HG03280 (cell line): ENCODE results near the gene NAV2.
"Not testable (repeated sequence)": the region's sequence is repeated elsewhere in the genome, so short reads cannot be mapped to it uniquely, and the experiment has no call there.

Source experiments
- ATAC-seq: cut with Tn5 transposase; IDR thresholded peaks from one replicate; pipeline ENCODE4 v1.9.1; 2021; ENCODE audit warnings: mild to moderate bottlenecking, moderate library complexity; ENCODE audit not compliant: unreplicated experiment

NAV2 gene

DNA sequence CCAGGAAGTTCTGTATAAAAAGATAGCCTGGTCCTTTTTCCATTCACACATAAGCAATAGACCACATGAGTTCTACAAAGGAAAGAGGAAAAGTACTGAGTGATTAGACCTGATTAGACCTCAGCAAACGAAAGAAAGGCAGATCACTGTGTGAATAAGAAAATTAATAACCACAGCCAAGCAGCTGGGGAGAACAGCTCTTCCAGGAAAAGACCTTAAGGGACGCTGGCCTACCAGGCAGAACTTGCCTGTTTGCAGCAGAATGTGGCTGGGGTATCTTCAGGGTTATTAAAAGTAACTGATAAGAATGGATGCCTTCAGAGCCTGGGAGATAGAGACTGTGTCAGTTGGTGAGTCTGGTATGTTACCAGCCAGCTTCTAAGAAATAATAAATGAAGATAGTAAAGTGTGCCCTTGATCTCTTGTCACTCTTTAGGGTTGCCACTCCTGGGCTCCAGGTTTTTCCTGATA, 274.7 kb downstream of the NAV2 start:
- ATAC-seq = no peak

DNA sequence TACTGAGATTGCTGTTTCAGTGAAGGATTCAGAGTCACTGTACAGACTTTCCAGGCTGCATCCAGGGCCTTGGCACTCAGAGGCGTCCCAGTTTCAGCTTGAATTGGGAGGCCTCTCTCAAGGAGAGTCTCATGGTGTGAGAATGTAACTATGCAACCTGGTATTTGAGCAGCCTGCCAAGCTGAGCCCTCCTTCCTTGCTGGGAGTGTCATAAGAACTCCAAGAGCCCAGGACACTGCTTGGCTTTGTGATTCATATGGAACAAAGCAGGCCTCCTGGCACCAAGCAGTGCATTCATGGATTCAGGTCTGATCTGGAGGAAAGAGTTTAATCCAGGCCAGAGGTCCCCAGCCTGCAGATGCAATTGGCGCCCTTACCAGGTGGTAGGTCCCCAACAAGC, 276.0 kb downstream of the NAV2 start:
- no peak for ATAC-seq

DNA sequence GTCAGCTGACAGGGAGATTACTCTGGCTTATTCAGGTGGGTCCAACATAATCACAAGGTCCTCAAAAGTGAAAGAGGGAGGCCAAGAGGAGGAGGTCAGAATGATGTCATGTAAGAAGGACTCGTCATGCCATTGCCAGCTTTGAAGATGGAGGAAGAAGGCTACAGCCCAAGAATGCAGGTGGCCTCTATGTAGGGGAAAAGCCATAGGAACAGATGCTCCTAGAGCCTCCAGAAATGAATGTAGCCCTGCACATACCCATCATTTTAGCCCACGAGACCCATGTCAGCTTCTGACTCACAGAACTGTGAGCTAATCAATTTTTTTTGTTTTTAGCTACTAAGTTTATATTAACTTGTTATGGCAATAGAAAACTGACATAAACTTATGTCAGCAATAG, 276.6 kb downstream of the NAV2 start:
- no peak for ATAC-seq

DNA sequence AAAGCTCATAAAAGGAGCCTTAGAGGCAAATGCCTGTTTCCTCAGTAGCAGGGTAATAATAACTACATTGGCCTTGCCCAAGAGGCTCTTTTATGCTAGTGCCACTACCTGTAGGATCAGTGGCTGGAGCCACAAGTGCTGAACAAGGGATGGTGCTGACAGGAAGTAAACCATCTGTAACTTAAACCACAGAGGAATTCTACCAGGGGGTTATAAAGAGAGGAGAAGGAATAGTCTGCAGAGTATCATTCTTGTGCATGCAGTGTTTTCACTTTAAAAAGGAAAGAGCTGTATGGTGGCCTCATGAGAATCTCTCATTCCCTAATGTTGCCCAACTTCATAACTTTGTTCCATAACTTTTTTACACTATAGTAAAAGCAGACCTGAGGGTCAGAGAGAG, 279.5 kb downstream of the NAV2 start:
- ATAC-seq = no peak

DNA sequence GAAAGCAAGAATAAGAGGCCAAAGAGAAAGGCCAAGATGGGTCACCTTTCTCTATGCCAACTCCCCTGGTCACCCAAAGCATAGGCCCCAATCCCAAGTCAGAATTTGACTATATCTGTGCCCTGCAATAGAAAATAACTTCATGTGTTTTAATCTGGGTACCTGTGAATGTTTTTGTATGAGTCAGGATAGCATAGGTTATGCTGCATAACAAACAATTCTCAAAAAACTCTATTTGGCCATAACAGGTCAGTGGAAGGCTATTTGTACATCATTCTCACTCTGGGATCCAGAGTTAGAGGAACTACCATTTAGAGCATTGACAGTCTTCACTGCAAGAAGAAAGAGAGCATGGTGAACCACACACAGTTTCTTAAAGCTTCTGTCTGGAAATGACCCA, 280.4 kb downstream of the NAV2 start:
- ATAC-seq = no peak

DNA sequence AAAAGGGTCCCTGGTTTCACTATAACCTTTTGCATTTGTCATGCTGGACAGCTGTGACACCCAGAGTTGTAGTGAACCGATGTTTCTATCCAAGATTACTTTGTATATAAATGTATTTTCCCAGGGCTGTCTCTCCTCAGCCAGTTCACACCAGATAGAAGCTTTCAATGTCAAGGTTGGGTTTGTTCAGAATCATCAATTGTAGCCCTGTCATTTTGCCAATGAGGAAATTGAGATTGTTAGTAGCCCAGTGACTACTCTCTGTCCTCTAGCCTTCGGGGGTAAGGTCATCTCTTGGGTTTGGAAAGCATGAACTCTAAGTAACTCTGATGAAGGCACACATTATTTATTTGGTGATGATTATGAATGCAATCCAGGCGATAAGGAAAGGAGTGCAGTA, 282.0 kb downstream of the NAV2 start:
- no peak for ATAC-seq

DNA sequence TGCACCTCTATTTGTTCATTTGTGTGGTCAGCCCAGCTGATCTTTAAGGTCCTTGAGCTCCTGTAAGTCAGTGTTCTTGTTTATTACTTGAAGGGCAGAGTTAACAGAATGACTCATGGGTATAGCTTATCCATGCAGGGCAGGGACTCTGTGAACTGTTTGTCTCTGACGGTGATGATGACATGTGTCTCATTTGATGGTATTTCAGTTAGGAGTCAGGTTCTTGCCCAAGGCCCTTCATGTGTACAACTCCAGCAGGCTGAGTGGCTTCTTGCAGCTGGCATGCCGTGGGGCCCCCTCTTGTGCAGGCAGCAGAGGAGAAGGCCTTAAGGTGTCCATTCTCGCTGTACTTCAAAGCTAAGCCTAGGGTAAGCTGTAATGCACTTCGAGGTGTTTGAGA, 282.5 kb downstream of the NAV2 start:
- ATAC-seq = no peak

DNA sequence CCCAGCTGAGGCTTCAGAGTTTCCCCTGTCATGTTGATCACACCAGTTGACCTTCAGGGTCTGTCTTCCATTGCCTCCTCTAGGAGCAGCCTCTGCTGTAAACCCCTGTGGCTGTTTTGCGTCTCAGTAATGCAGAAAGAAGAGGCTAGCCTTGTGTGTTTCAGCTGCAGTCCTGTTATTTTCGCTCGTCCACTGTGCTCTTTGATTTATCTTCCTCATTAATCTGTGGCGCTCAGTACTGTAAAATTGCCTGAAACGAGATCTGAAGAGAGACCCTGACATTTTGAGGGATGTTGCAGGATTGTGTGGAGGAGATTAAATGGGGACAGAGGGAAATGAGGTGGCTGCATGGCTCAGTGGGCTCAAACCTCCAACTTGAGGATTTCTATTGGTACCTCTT, 283.9 kb downstream of the NAV2 start:
- no peak for ATAC-seq

DNA sequence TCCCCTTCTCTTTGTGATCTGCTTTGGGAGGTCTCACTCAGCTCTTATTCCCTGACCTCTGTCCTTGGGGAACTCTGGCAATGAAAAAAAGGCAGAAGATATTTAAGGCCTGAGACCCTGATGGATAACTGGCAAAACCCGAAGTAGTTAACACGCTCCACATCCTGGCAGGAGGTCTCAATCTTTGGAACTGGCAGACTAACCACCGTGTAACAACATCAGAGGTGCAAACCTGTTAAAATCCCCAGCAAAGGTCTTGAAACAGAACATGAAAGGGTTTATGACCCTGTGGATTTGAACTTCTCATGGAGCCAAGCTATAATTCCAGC, 287.3 kb downstream of the NAV2 start:
- ATAC-seq = no peak

DNA sequence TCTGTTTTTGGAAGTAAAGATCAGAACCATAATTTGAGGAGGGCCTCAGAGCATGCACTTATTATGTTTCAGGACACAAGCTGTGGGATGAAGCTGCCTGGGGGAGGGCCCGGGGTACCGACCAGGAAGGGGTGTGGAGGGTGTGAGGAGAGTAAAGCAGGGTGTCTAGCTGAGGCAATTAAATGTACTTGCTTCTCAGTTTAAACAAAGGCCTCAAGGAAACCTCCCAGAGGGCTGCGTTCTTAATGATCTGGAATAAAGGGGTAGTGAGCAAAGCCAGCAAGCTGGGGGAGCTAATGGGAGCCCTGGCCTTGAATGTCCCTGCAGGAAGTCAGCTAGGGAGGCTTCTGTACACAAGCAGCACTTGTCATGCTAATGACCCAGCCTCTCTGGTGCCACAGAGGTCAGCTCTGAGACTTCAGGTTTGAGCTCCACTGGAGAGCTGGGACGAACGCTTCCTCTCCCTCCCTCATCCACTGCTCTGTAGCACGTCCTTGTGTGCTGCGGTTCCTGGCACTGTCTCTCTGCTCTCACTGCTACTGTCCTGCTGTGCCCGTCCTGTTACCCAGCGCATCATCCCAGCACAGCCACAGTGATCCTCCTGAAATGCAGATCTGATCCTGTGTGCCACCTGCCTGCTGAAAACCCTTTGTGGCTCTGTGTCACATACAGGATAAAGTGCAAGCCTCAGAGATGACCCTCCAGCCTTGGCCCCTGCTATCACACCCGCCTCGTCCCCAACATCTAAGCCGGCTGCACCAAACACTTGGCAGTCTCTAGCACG, 287.9 kb downstream of the NAV2 start:
- ATAC-seq = no peak

DNA sequence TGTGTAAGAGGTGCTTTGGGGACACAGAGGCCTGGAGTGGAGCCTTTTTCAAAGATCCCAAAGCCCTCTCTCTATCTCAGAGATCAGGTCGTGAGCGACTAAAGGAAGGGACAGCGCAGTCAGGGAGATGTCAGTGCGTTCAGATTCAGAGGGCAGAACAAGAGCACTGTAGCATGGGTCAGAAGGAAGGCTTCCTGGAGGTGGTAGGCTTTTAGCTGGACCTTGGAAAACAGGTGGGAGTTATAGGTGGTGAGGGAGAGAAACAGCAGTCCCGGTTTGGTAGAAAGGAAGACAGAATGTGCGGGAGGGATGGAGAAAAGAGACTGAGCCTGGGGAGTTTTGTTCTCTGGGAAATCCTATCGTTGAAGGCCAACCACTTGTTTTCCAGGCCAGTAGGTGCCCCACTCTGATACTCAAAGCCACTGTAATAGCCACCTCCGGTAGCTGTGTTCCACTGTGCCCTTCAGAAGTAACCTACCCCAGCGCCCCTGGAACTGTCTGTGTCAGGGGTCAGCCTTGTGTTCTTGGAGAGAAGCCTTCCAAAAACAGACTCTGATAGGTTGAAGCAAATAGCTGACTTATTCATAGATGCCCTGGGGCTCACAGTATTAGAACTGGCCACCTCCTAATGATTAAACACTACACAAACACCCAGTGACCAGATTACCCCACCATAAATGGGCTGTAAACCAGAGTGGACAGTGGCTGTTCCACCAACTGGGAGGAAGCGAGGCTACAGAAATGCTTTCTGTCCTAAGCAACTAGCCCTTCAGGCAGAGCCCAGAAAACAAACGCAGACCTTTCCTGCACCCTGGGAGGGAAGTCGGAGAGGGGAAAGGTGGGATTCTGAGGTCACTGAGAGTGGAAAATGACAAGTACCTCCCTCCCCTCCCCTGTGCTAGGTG, 289.9 kb downstream of the NAV2 start:
- no peak for ATAC-seq

DNA sequence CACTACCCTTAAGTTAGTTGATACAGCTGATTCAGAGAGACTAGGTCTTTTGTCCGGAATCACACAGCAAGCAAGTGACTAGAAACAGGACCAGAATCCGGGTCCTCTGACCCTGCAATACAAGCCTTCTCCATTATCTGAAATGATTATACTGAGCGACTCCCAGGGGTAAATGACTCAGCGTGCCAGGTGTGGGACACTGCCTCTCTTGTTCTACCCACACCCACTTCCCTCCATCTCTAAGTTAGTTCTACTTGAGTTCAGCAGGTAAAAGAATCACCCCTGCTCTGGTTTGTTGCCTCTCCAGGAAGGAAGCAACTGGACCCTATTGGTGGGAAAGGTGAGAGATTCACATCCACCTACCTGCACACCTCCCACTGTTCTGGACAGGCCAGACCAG, 290.7 kb downstream of the NAV2 start:
- ATAC-seq = no peak

DNA sequence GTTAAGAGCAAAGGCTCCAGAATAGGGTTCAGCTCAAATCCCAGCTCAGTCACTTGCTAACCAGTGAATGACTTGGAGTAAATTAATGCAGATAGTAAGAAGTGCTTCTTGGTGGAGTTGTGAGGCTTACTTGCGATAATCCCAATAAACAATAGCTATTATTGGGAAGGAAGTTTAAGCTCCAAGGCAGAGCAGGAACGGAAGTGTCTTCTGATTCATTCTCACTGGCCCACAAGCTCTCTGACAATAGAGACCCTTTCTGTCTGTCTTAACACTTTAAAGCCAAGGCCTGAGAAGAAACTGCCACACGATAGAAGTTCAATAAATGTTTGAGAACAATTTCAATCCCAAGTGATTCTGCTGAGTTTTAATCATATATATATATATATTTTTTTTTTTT, 292.2 kb downstream of the NAV2 start:
- ATAC-seq = no peak

DNA sequence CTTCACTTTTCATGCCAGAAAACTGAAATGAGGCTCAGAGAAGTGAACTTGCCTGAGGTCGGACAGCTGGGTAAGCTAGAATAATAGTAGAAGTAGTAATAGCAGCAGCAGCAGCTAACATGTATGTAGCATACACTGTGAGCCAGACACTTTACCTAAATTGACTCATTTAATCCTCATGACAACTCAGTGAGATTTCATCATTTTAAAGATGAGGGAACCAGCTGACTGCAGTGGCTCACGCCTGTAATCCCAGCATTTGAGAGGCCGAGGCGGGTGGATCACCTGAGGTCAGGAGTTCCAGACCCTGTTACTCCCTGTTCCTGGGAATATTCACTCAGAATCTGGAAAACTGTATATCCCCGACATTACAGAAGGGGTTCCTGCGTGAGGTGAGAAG, 293.1 kb downstream of the NAV2 start:
- ATAC-seq = no peak

DNA sequence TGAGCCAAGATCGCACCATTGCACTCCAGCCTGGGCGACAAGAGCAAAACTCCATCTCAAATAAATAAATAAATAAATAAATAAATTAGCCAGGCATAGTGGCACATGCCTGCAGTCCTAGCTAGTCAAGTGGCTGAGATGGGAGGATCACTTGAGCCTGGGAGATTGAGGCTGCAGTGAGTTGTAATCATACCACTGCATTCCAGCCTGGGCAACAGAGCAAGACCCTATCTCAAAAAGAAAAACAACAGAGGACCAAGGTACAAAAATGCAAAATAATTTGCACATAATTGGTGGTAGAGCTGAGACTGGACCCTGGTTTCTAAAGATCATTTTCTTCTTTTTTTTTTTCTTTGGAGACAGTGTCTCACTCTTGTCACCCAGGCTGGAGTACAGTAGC, 294.0 kb downstream of the NAV2 start:
- ATAC-seq = not testable (repeated sequence)

DNA sequence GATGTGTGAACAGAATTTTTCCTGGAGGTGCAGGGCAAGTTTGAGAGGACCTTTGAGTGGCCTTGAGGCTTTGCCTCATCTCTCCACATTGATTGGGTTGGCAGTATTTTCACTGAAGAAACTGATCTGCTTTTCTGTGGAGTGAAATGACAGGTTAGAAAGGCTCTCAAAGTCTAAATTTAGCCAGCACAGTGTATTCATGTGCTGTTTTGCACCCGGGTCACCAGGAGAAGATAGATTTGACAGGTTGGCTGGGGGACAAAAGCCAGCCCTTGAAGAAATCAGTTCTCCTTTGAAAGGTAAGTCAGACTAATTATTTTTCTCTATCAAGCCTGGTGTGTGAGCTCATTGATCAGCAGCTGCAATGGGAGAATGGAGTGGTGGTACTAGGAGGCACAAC, 294.7 kb downstream of the NAV2 start:
- ATAC-seq = no peak

DNA sequence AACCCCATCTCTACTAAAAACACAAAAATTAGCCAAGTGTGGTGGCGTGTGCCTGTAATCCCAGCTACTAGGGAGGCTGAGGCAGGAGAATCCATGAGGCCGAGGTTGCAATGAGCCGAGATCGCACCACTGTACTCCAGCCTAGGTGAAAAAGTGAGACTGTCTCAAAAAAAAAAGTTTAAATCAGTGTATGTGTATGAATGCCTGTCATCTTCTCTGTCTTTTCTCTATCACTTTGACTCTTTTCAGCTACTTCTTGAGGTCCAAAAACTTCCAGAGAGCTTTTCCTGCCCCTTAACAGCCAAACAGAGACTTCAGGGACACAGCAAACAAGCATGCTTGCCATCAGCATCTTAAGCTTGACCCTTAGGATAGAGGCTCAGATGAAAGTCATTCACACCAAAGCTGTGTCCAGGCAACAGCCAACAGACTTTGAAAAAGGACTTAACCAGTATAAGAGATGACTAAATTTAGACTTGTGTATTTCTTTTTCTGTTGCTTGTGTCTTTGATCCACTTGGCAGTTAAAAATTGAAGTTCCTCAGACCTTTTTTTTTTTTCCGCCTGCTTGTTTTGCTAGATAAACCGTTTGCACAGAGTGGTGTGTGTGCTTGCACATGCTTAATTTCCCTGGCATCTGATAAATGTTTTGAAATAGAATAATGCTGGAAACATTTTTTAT, 295.7 kb downstream of the NAV2 start:
- ATAC-seq = no peak

DNA sequence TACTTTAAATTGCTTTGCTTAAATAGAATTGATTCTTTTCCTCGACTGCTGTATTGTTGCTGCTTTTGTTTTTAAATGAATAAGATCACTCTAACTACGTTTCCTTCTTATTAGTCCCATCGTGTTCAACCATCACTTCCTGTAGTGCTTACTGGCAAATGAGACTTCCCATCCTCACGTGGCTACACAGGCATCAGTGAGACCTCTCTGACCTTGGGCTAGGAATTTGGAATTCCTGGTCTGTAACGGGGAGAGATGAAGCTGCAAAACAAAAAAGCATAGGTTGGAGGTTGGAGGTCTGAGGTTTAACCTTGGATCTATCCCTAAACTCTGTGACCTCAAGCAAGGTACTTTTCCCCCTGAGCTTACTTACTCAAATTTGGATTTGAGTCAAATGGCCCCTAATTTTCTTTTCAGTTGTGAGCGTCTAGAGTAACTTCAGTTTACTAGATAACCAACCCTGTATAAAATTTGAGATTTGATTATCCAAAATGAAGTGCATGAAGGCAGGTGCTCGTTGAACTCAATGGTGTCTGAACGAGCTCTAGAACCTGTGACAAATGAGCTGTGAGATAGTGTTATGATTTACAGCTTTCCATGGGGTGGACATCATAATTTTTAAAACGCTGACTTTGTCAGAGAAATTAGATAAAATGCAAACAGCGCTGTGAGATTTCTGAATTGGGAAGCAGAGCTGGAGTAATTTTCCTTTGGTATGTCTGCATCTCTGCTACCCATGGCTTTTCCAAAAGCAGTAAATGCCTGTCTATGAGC, 296.4 kb downstream of the NAV2 start:
- no peak for ATAC-seq

DNA sequence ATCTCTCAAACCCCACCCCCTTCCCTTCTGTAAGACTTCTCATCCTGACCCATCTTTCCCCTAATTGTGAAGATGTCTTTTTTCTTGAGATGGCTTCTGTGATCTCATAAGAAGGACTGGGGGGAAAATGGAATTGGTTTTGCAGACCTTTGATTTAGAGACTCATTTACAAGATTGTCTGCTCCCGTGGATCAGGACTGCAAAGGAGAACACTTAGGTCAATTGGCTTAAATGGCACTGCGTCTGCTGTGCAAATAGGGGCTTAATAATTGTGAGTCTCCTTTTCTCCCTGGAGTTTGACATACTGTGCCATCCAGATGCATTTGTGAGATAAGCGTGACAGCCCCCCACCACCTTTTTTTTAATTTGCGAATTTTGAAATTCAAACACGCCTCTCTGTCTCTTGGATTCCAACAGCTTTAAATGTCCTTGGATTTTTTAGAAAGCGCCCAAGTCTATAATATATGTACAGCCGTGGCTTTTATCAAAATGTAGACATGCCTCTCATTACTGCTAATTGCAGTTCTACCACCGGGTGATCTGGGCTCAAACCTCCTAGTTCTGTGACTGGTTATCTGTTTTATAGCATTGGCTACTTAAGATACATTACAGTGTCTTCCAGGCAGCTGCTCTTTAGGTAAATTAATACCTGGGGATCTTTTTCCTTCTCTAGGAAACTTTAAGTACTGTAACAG, 297.7 kb downstream of the NAV2 start:
- ATAC-seq = no peak

DNA sequence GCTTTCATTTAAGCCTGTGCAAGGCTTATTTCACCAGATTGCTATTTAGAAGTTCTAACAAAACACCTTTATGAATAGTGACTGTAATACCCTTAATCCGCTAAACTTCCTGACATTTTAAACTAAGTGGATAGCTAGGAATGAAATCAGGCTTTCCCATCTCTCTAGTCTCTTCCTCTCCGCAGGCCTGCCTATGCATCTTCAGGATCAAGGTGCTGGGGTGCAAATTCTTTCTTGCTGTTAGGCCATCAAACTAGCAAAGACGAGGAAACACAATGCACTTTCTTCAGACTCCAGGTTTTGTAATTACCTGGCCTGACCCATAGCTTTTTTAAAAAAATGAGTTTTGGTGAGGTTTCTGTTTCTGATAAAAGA, 298.2 kb downstream of the NAV2 start:
- no peak for ATAC-seq
